Hepatocyte (in vitro differentiated cells): ENCODE results near the gene KCNJ14. TPM values are rescaled to one million over a fixed set of nuclear protein-coding genes. Genes with fewer than 3 reads are reported as not detected.

Source experiments
- DNase-seq: peaks from one replicate; pipeline ENCODE4 v3.0.0-alpha.2; 2016; ENCODE audit warnings: low spot score
- H2AFZ ChIP-seq: fragments of 200-600 bp; sonication (generic); 2 replicates; pipeline ENCODE4 v1.6.0; 2016; ENCODE audit warnings: antibody characterized with exemption, mild to moderate bottlenecking
- H3K27ac ChIP-seq: fragments of 200-600 bp; sonication (generic); 2 replicates; pipeline ENCODE4 v1.5.1; 2016; ENCODE audit warnings: mild to moderate bottlenecking
- H3K27me3 ChIP-seq: fragments of 200-600 bp; sonication (generic); 2 replicates; pipeline ENCODE4 v1.6.1; 2016
- H3K36me3 ChIP-seq: fragments of 200-600 bp; sonication (generic); replicated peaks from 2 replicates; pipeline ENCODE4 v1.5.1; 2016; ENCODE audit warnings: low read depth; ENCODE audit not compliant: insufficient read depth
- H3K4me1 ChIP-seq: fragments of 200-600 bp; sonication (generic); 2 replicates; pipeline ENCODE4 v1.5.1; 2016; ENCODE audit warnings: mild to moderate bottlenecking, moderate library complexity; ENCODE audit not compliant: insufficient read depth
- H3K4me2 ChIP-seq: fragments of 200-600 bp; sonication (generic); 2 replicates; pipeline ENCODE4 v1.6.0; 2016
- H3K4me3 ChIP-seq: fragments of 200-600 bp; sonication (generic); 2 replicates; pipeline ENCODE4 v1.5.1; 2016; ENCODE audit warnings: mild to moderate bottlenecking
- H3K79me2 ChIP-seq: fragments of 200-600 bp; sonication (generic); 2 replicates; pipeline ENCODE4 v1.6.0; 2017; ENCODE audit warnings: mild to moderate bottlenecking
- H3K9me2 ChIP-seq: fragments of 200-600 bp; sonication (generic); replicated peaks from 2 replicates; pipeline ENCODE4 v1.6.0; 2017; ENCODE audit warnings: mild to moderate bottlenecking; ENCODE audit not compliant: insufficient read depth
- H3K9me3 ChIP-seq: fragments of 200-600 bp; sonication (generic); 2 replicates; pipeline ENCODE4 v1.5.1; 2016; ENCODE audit warnings: low read depth, mild to moderate bottlenecking
- H4K20me1 ChIP-seq: fragments of 200-600 bp; sonication (generic); 2 replicates; pipeline ENCODE4 v1.6.0; 2016; ENCODE audit warnings: mild to moderate bottlenecking; ENCODE audit not compliant: insufficient read depth, poor library complexity, severe bottlenecking
- EZH2 ChIP-seq: fragments of 200-600 bp; sonication (generic); IDR thresholded peaks from 2 replicates; pipeline ENCODE4 v1.6.1; 2016; ENCODE audit warnings: antibody characterized with exemption, mild to moderate bottlenecking, borderline replicate concordance
- EZH2phosphoT487 ChIP-seq: fragments of 200-600 bp; sonication (generic); IDR thresholded peaks from one replicate; pipeline ENCODE4 v1.6.1; 2018; ENCODE audit warnings: antibody characterized with exemption, mild to moderate bottlenecking, low read depth, moderate library complexity; ENCODE audit not compliant: unreplicated experiment, severe bottlenecking
- WGBS: methylation state at CpG from one replicate; pipeline ENCODE4 v1.1.6; 2016; ENCODE audit warnings: low lambda C conversion rate; ENCODE audit errors: missing lambda C conversion rate; 5-methylcytosine and 5-hydroxymethylcytosine counted together
- polyA plus RNA-seq: library from polyadenylated mRNA; unstranded; fragments of >200 nt; fragmentation: Nextera tagmentation; extraction: Ambion mirVana; gene quantifications from 2 replicates; pipeline ENCODE4 v1.2.1, GENCODE V29; 2016
- total RNA-seq: library from RNA; depleted of rRNA; stranded (reverse); fragments of >200 nt; gene quantifications from 2 replicates; pipeline ENCODE4 v1.2.3, GENCODE V29; 2014
- TF ChIP-seq, protein P1 (sequence below): fragments of 200-600 bp; sonication (generic); IDR thresholded peaks from 2 replicates; pipeline ENCODE4 v1.5.1; 2016; ENCODE audit warnings: antibody characterized with exemption, mild to moderate bottlenecking; ENCODE audit not compliant: poor library complexity

The KCNJ14 gene
- total and polyA plus RNA-seq, 2 experiments from 2014 or later = 0.70 to 1.1 TPM

DNA sequence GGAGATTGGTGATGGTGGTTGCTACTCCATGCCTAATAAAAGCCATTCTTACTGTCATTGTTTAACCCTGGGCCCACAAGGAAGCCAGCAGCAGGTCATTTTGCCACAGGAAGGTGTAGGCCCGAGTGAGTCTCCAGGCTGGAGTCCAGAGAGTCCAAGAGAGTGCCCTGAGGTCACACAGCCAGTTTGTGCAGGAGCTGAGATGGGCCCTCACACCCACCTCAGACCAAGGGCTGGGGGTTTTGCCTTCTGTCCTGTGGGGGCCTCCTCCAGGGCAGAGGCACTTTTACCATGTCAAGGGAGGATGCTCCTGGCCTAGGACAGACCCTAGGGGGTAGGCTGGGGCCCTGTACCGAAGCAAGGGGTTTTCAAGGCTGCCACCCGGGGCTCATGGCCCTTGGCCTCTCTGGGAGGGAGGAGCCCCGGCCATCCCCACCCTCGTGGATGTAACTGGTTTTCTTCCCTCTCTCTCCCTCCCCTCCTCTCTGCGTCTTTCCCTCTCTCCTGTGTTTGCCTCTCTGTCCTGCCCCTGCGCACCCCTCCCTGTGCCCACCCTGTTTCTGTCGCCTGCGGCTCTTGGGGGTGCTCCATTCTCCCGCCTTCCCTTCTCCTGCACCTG is 21.8 kb downstream of the KCNJ14 start:
- no peak overlapping the region for H3K4me2 ChIP-seq
- H3K79me2 ChIP-seq = no peaks in the 10 kb centered on the region
- no peaks in the 10 kb centered on the region for H3K36me3 ChIP-seq
- TF ChIP-seq EZH2phosphoT487 (no peak), EZH2 (no peak)
- TF ChIP-seq, protein P1, sequence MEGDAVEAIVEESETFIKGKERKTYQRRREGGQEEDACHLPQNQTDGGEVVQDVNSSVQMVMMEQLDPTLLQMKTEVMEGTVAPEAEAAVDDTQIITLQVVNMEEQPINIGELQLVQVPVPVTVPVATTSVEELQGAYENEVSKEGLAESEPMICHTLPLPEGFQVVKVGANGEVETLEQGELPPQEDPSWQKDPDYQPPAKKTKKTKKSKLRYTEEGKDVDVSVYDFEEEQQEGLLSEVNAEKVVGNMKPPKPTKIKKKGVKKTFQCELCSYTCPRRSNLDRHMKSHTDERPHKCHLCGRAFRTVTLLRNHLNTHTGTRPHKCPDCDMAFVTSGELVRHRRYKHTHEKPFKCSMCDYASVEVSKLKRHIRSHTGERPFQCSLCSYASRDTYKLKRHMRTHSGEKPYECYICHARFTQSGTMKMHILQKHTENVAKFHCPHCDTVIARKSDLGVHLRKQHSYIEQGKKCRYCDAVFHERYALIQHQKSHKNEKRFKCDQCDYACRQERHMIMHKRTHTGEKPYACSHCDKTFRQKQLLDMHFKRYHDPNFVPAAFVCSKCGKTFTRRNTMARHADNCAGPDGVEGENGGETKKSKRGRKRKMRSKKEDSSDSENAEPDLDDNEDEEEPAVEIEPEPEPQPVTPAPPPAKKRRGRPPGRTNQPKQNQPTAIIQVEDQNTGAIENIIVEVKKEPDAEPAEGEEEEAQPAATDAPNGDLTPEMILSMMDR = no peak
- H3K27me3 ChIP-seq = no peaks in the 10 kb centered on the region
- DNase-seq = no peak
- no peaks in the 10 kb centered on the region for H3K4me1 ChIP-seq
- peaks cover 11% of the 10 kb centered on the region for H4K20me1 ChIP-seq
- 100% methylated on average over 5 of the region's 10 CpGs for WGBS
- no peaks in the 10 kb centered on the region for H3K9me2 ChIP-seq
- H3K9me3 ChIP-seq = no peaks in the 10 kb centered on the region
- no peak overlapping the region for H2AFZ ChIP-seq
- no peak overlapping the region for H3K27ac ChIP-seq
- H3K4me3 ChIP-seq = no peak overlapping the region

DNA sequence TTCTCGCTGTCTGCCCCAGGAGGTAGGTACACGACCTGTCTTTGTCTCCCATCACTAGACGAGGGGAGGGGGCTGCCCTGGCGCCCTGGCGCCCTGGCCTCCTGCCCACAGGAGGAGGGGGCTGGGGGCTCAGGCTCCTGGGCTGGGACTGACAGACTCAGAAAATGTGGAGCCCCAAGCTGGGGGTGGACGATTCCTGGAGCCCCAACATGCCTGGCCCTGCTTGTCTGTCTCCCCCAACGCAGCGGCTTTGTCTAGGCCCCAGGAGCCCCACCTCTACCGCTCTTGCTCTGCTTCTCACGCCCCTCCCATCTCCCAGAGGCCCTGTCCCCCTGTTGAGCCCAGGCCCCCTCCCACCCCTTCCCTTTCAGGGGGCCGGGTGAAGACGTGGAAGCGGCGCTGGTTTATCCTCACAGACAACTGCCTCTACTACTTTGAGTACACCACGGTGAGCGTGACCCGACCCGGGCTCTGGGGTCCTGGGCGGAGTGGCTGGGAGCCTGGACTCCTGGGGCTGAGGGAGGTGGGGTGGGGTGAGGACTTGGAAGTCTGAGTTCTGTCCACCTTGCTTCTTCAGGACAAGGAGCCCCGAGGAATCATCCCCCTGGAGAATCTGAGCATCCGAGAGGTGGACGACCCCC is 22.4 kb downstream of the KCNJ14 start:
- 93% methylated on average over 16 of the region's 22 CpGs for WGBS
- peaks cover 7% of the 10 kb centered on the region for H4K20me1 ChIP-seq
- no peak overlapping the region for H3K27ac ChIP-seq
- DNase-seq = no peak
- no peaks in the 10 kb centered on the region for H3K9me3 ChIP-seq
- H3K4me1 ChIP-seq = no peaks in the 10 kb centered on the region
- no peak overlapping the region for H3K4me3 ChIP-seq
- no peaks in the 10 kb centered on the region for H3K27me3 ChIP-seq
- H3K36me3 ChIP-seq = no peaks in the 10 kb centered on the region
- H3K4me2 ChIP-seq = no peak overlapping the region
- H3K79me2 ChIP-seq = no peaks in the 10 kb centered on the region
- no peaks in the 10 kb centered on the region for H3K9me2 ChIP-seq
- H2AFZ ChIP-seq = no peak overlapping the region
- TF ChIP-seq, protein P1 = no peak
- TF ChIP-seq EZH2phosphoT487 = no peak
- no peak for TF ChIP-seq EZH2

DNA sequence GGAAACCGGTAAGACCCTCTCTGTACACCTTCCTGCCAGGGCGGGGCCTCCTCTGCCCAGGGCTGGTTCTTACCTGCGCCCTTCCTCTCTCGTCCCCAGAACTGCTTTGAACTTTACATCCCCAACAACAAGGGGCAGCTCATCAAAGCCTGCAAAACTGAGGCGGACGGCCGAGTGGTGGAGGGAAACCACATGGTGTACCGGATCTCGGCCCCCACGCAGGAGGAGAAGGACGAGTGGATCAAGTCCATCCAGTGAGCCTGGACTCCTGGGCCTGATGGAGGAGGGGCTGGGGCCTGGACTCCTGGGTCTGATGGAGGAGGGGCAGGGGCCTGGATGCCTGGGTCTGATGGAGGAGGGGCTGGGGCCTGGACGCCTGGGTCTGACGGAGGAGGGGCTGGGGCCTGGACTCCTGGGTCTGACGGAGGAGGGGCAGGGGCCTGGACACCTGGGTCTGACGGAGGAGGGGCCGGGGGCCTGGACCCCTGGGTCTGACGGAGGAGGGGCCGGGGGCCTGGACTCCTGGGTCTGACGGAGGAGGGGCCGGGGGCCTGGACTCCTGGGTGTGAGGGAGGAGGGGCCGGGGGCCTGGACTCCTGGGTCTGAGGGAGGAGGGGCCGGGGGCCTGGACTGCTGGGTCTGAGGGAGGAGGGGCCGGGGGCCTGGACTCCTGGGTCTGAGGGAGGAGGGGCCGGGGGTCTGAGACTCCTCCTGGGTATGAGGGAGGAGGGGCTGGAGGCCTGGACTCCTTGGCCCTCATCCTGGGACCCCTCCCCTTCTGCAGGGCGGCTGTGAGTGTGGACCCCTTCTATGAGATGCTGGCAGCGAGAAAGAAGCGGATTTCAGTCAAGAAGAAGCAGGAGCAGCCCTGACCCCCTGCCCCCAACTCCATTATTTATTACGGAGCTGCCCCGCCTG is 23.2 kb downstream of the KCNJ14 start:
- no peak for TF ChIP-seq EZH2
- TF ChIP-seq, protein P1 = no peak
- TF ChIP-seq EZH2phosphoT487 = no peak
- Histone ChIP-seq H3K36me3 (no peaks in the 10 kb centered on the region), H3K79me2 (no peaks in the 10 kb centered on the region), H3K27ac (no peak overlapping the region), H3K4me1 (no peaks in the 10 kb centered on the region), H3K9me2 (no peaks in the 10 kb centered on the region), H2AFZ (no peak overlapping the region), H3K4me3 (no peak overlapping the region), H3K27me3 (no peaks in the 10 kb centered on the region), H3K4me2 (no peak overlapping the region), H3K9me3 (no peaks in the 10 kb centered on the region), H4K20me1 (peaks cover 4% of the 10 kb centered on the region)
- WGBS = 94% methylated on average over 16 of the region's 29 CpGs
- no peak for DNase-seq
